ENCODE data around the gene IL13RA1. TPM values are rescaled to one million over a fixed set of nuclear protein-coding genes. Genes with fewer than 3 reads are reported as not detected.
"Not testable (repeated sequence)": the region's sequence is repeated elsewhere in the genome, so short reads cannot be mapped to it uniquely, and the experiment has no call there.

IL13RA1 gene
- total RNA-seq, 1 donor from 2014 or later, result 25.0 TPM

- H3K27me3 ChIP-seq (ENCODE audit: control insufficient read depth, insufficient read depth, low read length), result no peaks in the 10 kb centered on the region
- no peak for FAIRE-seq
- H3K36me3 ChIP-seq (ENCODE audit: control insufficient read depth, insufficient read depth, low read length), result no peaks in the 10 kb centered on the region
- DNase-seq (ENCODE audit: low read depth), result peak; percentile 20
- TF ChIP-seq CTCF (IDR thresholded peaks at IDR 0.05; ENCODE audit: insufficient read depth, low read length, severe bottlenecking), result no peak
- no peak overlapping the region for H3K4me3 ChIP-seq (ENCODE audit: low read depth, low read length)
These were observed 2.6 kb upstream of the IL13RA1 start for GRCh38 chrX:118724775-118725174.

DNA sequence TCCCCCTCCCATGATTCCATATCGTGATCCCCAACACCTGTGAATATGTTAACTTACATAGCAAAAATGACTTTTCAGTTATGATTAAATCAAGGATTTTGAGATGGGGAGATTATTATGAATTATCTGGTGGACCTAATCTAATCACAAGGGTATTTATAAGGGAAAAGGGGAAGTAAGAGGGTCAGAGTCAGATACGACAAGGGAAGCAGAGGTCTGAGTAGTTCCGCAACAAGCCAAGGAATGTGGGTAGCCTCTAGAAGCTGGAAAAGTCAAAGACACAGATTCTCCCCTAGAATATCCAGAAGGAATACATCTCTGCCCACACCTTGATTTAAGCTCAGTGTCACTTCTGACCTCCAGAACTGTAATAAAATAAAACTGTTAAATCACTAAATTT, 1.0 kb upstream of the IL13RA1 start:
- FAIRE-seq (no peak), DNase-seq (ENCODE audit: low read depth) (no peak)
- TF ChIP-seq CTCF (IDR thresholded peaks at IDR 0.05; ENCODE audit: insufficient read depth, low read length, severe bottlenecking), result no peak
- Histone ChIP-seq H3K4me3 (ENCODE audit: low read depth, low read length) (no peak overlapping the region), H3K36me3 (ENCODE audit: control insufficient read depth, insufficient read depth, low read length) (no peaks in the 10 kb centered on the region), H3K27me3 (ENCODE audit: control insufficient read depth, insufficient read depth, low read length) (no peaks in the 10 kb centered on the region)

DNA sequence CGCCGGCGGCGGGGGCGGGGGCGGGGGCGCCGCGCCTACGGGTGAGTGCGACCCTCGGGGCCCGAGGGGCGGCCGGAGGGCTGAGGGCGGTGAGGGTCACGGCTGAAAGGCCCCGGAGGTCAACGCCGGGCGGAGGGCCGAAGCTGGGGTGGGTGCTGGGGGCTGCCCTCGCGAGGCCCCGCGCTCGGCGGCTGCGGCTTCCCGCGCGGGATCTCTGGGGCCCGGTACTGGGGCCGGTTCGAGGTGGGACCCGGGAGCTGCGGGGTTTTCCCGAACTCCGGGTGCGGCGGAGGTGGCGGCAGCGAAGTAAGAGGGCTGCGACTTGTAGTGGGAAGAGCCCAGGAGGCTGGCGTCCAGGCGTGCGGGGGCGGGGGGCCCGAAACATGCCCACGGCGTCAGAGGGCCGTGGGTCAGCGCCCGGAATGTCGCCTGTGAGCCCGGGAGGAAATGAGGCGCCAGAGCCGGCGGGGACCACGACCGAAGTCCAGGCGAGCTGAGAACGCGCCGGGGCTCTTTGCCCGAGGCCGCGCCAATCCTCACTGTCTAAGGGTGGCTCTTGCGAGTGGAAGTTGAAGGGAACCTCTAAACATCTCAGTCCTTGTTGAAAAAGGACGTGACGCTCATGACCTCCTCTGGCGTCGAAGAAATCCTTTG, 407 bp downstream of the IL13RA1 start:
- H3K27me3 ChIP-seq (ENCODE audit: control insufficient read depth, insufficient read depth, low read length), result no peaks in the 10 kb centered on the region
- no peak for DNase-seq (ENCODE audit: low read depth)
- no peak for FAIRE-seq
- peak overlapping the region; percentile 58 for H3K4me3 ChIP-seq (ENCODE audit: low read depth, low read length)
- TF ChIP-seq CTCF (IDR thresholded peaks at IDR 0.05; ENCODE audit: insufficient read depth, low read length, severe bottlenecking), result no peak
- no peaks in the 10 kb centered on the region for H3K36me3 ChIP-seq (ENCODE audit: control insufficient read depth, insufficient read depth, low read length)

- no peak overlapping the region for H3K4me3 ChIP-seq (ENCODE audit: low read depth, low read length)
- DNase-seq (ENCODE audit: low read depth), result no peak
These were observed 1.7 kb downstream of the IL13RA1 start for GRCh38 chrX:118729042-118729652.

DNA sequence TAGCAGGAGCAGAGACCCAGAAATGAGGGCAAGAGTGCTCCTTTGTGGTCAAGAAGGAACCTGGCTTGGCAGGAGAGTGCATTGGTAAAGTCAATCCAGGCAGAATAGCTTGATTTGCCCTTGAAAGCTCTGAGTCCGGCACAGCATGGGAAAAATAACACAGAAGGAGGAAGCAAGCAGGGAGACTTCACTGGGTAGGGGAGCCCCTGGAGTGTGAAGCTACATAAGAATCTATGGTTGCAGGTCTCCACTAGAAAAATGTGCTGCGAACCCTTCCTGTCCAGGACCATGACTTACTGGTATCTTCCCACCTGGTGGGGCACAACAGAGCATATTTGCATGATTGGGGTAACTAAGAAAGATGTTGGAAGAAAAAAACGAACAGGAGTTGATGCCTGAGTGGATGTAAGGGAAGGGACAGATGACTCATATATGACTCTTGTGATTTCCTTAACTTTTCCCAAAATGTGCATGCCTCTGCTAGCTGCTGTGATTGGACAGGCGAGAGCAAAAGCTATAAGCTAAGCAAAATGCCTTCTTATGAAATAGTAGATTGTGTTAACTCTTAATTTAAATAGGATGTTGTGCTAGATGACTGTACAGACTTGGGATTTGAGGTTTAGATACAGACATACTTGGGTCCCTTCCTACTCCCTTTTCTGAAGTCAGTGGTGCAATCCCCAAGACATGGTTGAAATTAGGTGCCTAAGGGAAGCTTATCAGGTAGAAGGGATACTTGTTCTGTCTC, 3.3 kb downstream of the IL13RA1 start:
- no peak for TF ChIP-seq CTCF (IDR thresholded peaks at IDR 0.05; ENCODE audit: insufficient read depth, low read length, severe bottlenecking)
- FAIRE-seq (no peak), DNase-seq (ENCODE audit: low read depth) (peak; percentile 83)
- Histone ChIP-seq H3K4me3 (ENCODE audit: low read depth, low read length) (no peak overlapping the region), H3K27me3 (ENCODE audit: control insufficient read depth, insufficient read depth, low read length) (no peaks in the 10 kb centered on the region), H3K36me3 (ENCODE audit: control insufficient read depth, insufficient read depth, low read length) (no peaks in the 10 kb centered on the region)

More at GRCh38 chrX:118729042-118729652, 1.7 kb downstream of the IL13RA1 start:
- no peaks in the 10 kb centered on the region for H3K36me3 ChIP-seq (ENCODE audit: control insufficient read depth, insufficient read depth, low read length)
- H3K27me3 ChIP-seq (ENCODE audit: control insufficient read depth, insufficient read depth, low read length), result no peaks in the 10 kb centered on the region
- no peak for TF ChIP-seq CTCF (IDR thresholded peaks at IDR 0.05; ENCODE audit: insufficient read depth, low read length, severe bottlenecking)
- no peak for FAIRE-seq

GRCh38 chrX:118732551-118732950, 5.1 kb downstream of the IL13RA1 start:
- not testable (repeated sequence) for FAIRE-seq; H3K27me3 ChIP-seq (ENCODE audit: control insufficient read depth, insufficient read depth, low read length); H3K36me3 ChIP-seq (ENCODE audit: control insufficient read depth, insufficient read depth, low read length); H3K4me3 ChIP-seq (ENCODE audit: low read depth, low read length); DNase-seq (ENCODE audit: low read depth)
